HUES6 (cell line): ENCODE data around the gene NCEH1.

Source experiments
- H3K27ac ChIP-seq: 2 replicates; pipeline ENCODE4 v1.7.0; 2013; ENCODE audit warnings: low read depth, mild to moderate bottlenecking, low read length, inconsistent platforms
- H3K27me3 ChIP-seq: 2 replicates; pipeline ENCODE4 v1.6.1; 2013; ENCODE audit warnings: low read length; ENCODE audit not compliant: control insufficient read depth, insufficient read depth
- H3K36me3 ChIP-seq: 2 replicates; pipeline ENCODE4 v1.6.1; 2013; ENCODE audit warnings: low read length; ENCODE audit not compliant: control insufficient read depth, insufficient read depth
- H3K4me1 ChIP-seq: 2 replicates; pipeline ENCODE4 v1.6.1; 2013; ENCODE audit warnings: low read length; ENCODE audit not compliant: control insufficient read depth, insufficient read depth
- H3K4me3 ChIP-seq: 2 replicates; pipeline ENCODE4 v1.5.1; 2013; ENCODE audit warnings: low read depth, low read length
- H3K9ac ChIP-seq: one replicate; pipeline ENCODE4 v1.6.1; 2013; ENCODE audit warnings: mild to moderate bottlenecking, low read length
- H3K9me3 ChIP-seq: 2 replicates; pipeline ENCODE4 v1.6.1; 2013; ENCODE audit warnings: low read depth, low read length; ENCODE audit not compliant: control insufficient read depth, insufficient read depth

The NCEH1 gene

DNA sequence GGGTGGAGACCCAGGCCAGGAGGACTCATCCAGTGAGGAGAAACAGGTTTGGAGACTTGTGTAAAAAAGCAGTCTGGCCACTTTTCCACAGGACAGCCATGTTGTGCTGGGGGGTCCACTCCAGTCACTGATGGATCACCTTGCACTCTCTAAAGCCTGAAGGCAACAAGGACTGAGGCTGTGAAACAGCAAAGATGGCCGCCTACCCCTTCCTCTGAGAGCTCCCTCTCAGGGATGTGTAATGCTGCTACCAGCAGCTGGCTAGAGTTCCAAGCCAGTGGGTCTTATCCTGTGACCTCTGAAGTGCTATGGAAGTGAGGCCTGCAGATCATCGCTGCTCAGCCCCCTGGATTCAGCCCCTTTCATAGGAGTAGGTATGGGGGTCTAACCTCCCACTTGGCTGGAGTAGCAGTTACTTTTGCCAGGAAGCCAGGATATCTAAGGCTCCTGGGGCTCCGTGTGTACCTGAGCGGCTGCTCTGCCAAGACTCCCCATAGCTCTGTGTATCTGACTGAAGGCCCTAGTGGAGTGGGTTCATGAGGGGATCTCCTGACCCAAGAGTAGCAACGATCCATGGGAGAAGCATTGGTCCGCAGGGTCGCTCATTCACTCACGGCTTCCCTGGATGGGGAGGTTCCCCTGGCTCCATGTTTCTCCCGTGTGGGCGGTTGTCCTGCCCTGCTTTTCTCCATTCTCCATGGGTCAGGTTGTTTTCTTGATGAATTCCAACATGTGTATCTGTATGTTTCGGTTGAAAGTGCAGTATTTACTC, 117.8 kb downstream of the NCEH1 start:
- Histone ChIP-seq H3K27me3 (no peaks in the 10 kb centered on the region), H3K9me3 (no peaks in the 10 kb centered on the region), H3K27ac (no peak overlapping the region), H3K9ac (no peak overlapping the region), H3K4me1 (no peaks in the 10 kb centered on the region), H3K4me3 (no peak overlapping the region), H3K36me3 (no peaks in the 10 kb centered on the region)

DNA sequence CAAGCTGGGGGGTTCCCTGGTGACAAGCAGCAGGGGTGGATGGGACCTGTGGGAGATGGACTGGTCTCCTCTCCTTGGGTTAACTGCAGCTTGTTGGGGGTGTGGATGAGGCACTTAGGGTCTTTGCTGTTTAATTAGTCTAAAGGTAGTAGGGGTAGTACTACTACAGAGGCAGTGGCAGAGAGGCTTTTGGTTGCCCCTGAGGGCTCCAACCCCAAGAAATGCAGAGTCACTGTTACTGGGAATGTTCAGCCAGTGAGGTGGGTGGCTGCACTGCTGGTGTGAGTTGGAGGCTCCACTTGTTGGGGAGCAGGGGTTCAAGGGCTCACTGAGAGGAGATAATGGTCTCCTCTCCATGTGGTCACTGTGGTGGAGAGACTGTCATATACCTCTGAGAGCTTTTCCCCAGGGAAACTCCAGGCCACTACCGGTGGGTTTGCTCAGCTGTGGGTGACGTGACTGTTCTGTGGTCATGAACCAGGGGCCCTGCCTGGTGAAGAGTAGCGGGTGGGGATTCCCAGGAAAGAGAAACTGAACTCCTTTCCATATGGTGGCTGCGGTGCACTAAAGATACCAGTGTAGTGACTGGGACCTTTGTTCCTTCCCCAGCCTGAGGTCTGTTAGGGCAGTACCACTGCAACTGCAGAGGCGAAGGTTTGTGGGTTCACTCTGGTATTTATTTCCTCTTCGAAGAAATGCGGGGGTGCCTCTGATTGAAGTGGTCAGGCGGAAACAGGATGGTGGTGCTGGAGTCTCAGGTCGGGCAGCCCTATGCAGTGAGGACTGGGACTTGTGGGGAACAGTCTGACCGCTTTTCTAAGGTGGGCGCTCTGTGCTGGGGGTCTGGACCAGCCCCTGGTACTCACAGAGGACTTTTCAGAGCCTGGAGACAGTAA, 118.7 kb downstream of the NCEH1 start:
- Histone ChIP-seq H3K27ac (no peak overlapping the region), H3K4me1 (no peaks in the 10 kb centered on the region), H3K36me3 (no peaks in the 10 kb centered on the region), H3K9ac (no peak overlapping the region), H3K9me3 (no peaks in the 10 kb centered on the region), H3K27me3 (no peaks in the 10 kb centered on the region), H3K4me3 (no peak overlapping the region)

DNA sequence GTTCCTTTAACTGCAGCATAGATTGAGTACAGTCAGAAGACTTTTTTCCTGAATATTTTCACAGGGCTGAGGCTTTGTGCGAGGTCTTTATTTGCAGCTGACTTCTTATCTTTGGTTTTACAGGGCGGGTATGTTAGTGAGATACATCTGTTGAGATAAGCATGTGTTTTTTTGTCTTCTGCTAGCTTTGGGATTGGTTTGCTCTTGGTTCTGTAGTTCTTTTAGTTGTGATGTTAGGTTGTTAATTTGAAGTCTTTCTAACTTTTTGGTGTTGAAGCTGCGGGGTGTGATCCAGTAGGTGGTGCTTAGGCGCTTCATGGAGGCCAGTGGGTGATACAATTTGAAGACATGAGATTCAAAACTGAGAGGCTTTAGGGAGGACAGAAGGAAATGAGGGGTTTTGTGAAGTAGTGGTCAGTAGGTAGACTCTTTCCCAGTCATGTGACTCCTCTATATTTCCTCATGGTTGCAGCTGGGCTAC, 119.7 kb downstream of the NCEH1 start:
- Histone ChIP-seq H3K36me3 (no peaks in the 10 kb centered on the region), H3K9me3 (no peaks in the 10 kb centered on the region), H3K4me3 (no peak overlapping the region), H3K27me3 (no peaks in the 10 kb centered on the region), H3K4me1 (no peaks in the 10 kb centered on the region), H3K9ac (no peak overlapping the region), H3K27ac (no peak overlapping the region)

DNA sequence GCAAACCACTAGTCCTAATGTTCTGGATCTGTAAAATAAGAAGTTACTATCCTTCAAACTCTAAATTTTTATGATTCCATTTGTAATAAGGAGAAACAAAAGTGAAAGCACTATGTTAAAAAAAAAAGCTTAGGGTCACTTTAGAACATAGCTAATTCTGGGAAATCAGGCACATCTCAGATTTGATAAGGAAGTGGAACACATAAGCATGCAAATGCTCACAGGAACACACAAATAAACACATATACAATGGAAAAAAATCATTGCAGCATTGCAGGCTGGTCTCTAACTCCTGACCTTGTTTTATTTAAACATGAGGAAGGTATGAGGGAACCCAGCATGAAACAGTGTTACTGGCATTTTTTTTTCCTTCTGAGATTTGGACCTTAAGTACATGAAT, 124.4 kb downstream of the NCEH1 start:
- H3K9ac ChIP-seq = no peak overlapping the region
- no peaks in the 10 kb centered on the region for H3K27me3 ChIP-seq
- no peak overlapping the region for H3K4me3 ChIP-seq

DNA sequence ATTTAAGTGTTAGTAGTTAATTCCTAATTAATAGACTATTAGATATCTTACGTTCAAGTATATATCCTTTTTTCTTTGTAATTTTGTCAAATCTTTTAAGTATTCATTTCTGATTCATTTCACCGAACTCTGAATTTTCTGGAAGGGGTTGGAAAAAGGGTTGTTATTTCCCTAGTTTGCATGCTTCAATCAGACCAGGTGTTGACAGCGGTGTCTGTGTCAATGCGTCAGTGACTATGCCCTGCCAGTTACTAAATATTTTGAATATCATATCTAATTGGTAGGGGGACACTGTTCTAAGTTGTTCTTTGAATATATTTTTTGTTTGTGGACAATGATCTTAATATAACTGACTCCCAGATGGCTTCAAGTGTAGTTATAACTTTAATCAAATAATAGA, 124.9 kb downstream of the NCEH1 start:
- H3K9me3 ChIP-seq = no peaks in the 10 kb centered on the region
- H3K4me1 ChIP-seq = no peaks in the 10 kb centered on the region
- no peak overlapping the region for H3K27ac ChIP-seq
- no peaks in the 10 kb centered on the region for H3K36me3 ChIP-seq
- H3K4me3 ChIP-seq = no peak overlapping the region
- no peaks in the 10 kb centered on the region for H3K27me3 ChIP-seq
- no peak overlapping the region for H3K9ac ChIP-seq

More for the DNA sequence above, 124.4 kb downstream of the NCEH1 start:
- no peaks in the 10 kb centered on the region for H3K36me3 ChIP-seq
- no peaks in the 10 kb centered on the region for H3K9me3 ChIP-seq
- H3K4me1 ChIP-seq = no peaks in the 10 kb centered on the region
- H3K27ac ChIP-seq = no peak overlapping the region

DNA sequence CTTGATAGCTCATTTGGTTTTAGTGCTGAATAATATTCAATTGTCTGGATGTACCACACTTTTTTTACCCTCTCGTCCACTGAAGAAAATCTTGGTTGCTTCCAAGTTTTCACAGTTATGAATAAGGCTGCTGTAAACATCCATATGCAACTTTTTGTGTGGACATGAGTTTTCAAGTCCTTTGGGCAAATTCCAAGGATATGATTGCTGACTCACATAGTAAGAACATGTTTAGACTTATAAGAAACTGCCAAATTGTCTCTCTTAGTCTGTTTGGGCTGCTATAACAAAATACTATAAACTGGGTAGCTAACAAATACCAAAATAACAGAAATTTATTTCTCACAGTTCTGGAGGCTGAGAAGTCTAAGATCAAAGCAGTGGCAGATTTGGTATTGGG, 128.2 kb downstream of the NCEH1 start:
- Histone ChIP-seq H3K4me1 (no peaks in the 10 kb centered on the region), H3K36me3 (no peaks in the 10 kb centered on the region)

DNA sequence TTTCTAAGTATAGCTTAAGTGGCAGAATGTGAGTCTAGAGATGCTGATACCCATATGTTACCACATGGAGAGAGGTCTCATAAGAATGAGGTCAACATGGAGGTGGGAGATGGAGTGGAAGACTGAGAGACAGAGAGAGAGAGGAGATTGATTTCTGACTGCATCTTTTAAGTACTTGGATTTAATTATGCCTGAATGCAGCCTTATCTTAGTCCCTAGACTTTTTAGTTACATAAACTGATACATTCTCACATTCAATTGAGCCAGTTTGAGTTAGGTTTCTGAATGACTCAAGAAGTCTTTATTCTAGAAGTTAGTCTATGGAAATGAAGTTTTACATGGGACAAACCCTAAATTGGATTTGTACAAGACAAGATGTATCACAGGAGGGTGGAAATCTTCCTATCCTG, 129.1 kb downstream of the NCEH1 start:
- Histone ChIP-seq H3K27me3 (no peaks in the 10 kb centered on the region), H3K27ac (no peak overlapping the region), H3K4me3 (no peak overlapping the region), H3K9ac (no peak overlapping the region), H3K36me3 (no peaks in the 10 kb centered on the region), H3K4me1 (no peaks in the 10 kb centered on the region), H3K9me3 (no peaks in the 10 kb centered on the region)

More for the DNA sequence above, 128.2 kb downstream of the NCEH1 start:
- Histone ChIP-seq H3K4me3 (no peak overlapping the region), H3K9ac (no peak overlapping the region), H3K27ac (no peak overlapping the region), H3K27me3 (no peaks in the 10 kb centered on the region), H3K9me3 (no peaks in the 10 kb centered on the region)

DNA sequence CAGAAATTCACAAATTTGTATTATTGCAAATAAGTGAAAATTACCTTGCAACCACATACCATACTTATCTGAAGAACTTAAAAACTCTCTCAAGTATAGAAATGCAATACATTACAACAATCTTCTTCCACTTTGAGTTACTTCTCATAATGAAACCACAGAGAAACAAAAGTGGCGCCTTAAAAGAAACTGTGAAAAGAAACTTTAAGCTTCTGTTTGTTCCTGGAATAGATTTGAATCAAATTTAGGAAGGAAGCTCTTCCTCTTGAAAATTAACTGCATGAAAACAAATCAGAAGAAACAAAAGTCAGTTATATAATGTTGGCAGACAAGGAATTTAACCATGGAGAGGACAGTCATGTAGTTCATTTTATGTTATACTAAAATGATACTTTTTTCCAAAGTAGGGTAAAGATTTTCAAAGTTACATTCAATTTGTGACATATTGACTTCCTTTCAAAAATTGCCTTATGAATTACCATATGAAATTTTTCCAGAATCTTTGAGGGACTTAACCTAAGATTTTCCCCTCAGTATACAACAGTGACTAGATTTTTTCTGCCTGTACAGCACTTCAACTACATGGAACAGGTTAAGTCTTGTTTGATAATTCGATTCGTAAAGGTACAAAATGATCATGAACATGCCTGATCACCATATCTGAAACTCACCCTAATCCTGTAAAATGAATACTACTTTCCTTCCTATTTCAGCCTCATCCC, 130.0 kb downstream of the NCEH1 start:
- H3K36me3 ChIP-seq = no peaks in the 10 kb centered on the region
- no peaks in the 10 kb centered on the region for H3K9me3 ChIP-seq
- H3K27me3 ChIP-seq = no peaks in the 10 kb centered on the region
- H3K9ac ChIP-seq = no peak overlapping the region
- no peak overlapping the region for H3K4me3 ChIP-seq
- no peaks in the 10 kb centered on the region for H3K4me1 ChIP-seq
- no peak overlapping the region for H3K27ac ChIP-seq
